SK-N-SH treated with all-trans-retinoic acid at 6 μM for 48 hours (cell line): ENCODE results near the gene CBFA2T3.

ENCODE experiments used
- ATAC-seq: fragments of 200-7000 bp; cut with Tn5 transposase; 3 replicates; pipeline ENCODE4 v1.9.1; 2020; ENCODE audit warnings: mild to moderate bottlenecking, moderate library complexity
- ARNTL ChIP-seq: fragments of 450-650 bp; formaldehyde crosslinking; IDR thresholded peaks from 2 replicates; pipeline ENCODE4 v1.5.0; 2020; ENCODE audit warnings: low read depth, mild to moderate bottlenecking, moderate library complexity, borderline replicate concordance
- BACH2 ChIP-seq: fragments of 250-450 bp; sonication (Bioruptor Pico); IDR thresholded peaks from 2 replicates; pipeline ENCODE4 v1.9.0; 2021; ENCODE audit warnings: mild to moderate bottlenecking, borderline replicate concordance
- CSDC2 ChIP-seq: fragments of 250-450 bp; sonication (Bioruptor Pico); IDR thresholded peaks from 2 replicates; pipeline ENCODE4 v1.5.0; 2020; ENCODE audit warnings: mild to moderate bottlenecking, moderate library complexity
- ESRRG ChIP-seq: fragments of 250-450 bp; sonication (Bioruptor Pico); IDR thresholded peaks from 2 replicates; pipeline ENCODE4 v1.6.1; 2021; ENCODE audit warnings: mild to moderate bottlenecking
- GLIS3 ChIP-seq: fragments of 250-450 bp; sonication (Bioruptor Pico); IDR thresholded peaks from 2 replicates; pipeline ENCODE4 v1.5.0; 2020; ENCODE audit warnings: mild to moderate bottlenecking, moderate library complexity
- ISL1 ChIP-seq: fragments of 250-450 bp; sonication (Bioruptor Pico); IDR thresholded peaks from 2 replicates; pipeline ENCODE4 v2.1.2; 2022; ENCODE audit warnings: mild to moderate bottlenecking, moderate library complexity
- OSR1 ChIP-seq: fragments of 250-450 bp; sonication (Bioruptor Pico); IDR thresholded peaks from 2 replicates; pipeline ENCODE4 v1.8.0; 2022; ENCODE audit warnings: moderate library complexity, mild to moderate bottlenecking, inconsistent platforms
- PPARA ChIP-seq: fragments of 250-450 bp; sonication (Bioruptor Pico); IDR thresholded peaks from 2 replicates; pipeline ENCODE4 v1.5.0; 2020; ENCODE audit warnings: mild to moderate bottlenecking, borderline replicate concordance
- RARB ChIP-seq: fragments of 250-450 bp; sonication (Bioruptor Pico); IDR thresholded peaks from 2 replicates; pipeline ENCODE4 v1.8.0; 2021; ENCODE audit warnings: mild to moderate bottlenecking, moderate library complexity
- TCF4 ChIP-seq: fragments of 250-450 bp; sonication (Bioruptor Pico); IDR thresholded peaks from 2 replicates; pipeline ENCODE4 v1.8.0; 2021; ENCODE audit warnings: mild to moderate bottlenecking, moderate library complexity, borderline replicate concordance
- TOX ChIP-seq: fragments of 250-450 bp; sonication (Bioruptor Pico); IDR thresholded peaks from 2 replicates; pipeline ENCODE4 v1.8.0; 2021; ENCODE audit warnings: mild to moderate bottlenecking, moderate library complexity, borderline replicate concordance
- ZC3H10 ChIP-seq: fragments of 250-450 bp; sonication (Bioruptor Pico); IDR thresholded peaks from 2 replicates; pipeline ENCODE4 v1.5.1; 2021; ENCODE audit warnings: mild to moderate bottlenecking, moderate library complexity
- ZFP3 ChIP-seq: fragments of 250-450 bp; sonication (Bioruptor Pico); IDR thresholded peaks from 2 replicates; pipeline ENCODE4 v1.5.0; 2020; ENCODE audit warnings: mild to moderate bottlenecking, moderate library complexity
- ZFP30 ChIP-seq: fragments of 450-650 bp; formaldehyde crosslinking; IDR thresholded peaks from 2 replicates; pipeline ENCODE4 v1.5.0; 2022; ENCODE audit warnings: mild to moderate bottlenecking, moderate library complexity
- ZNF565 ChIP-seq: fragments of 450-650 bp; formaldehyde crosslinking; conservative IDR thresholded peaks from 2 replicates; pipeline ENCODE4 v1.5.0; 2020; ENCODE audit warnings: low read depth, mild to moderate bottlenecking, moderate library complexity
- ZNF70 ChIP-seq: fragments of 450-650 bp; formaldehyde crosslinking; IDR thresholded peaks from 2 replicates; pipeline ENCODE4 v1.5.0; 2020; ENCODE audit warnings: mild to moderate bottlenecking, moderate library complexity
- ZNF8 ChIP-seq: fragments of 450-650 bp; formaldehyde crosslinking; IDR thresholded peaks from 2 replicates; pipeline ENCODE4 v1.5.0; 2020; ENCODE audit warnings: mild to moderate bottlenecking, moderate library complexity
- TF ChIP-seq, protein P1 (sequence below): fragments of 250-450 bp; sonication (Bioruptor Pico); IDR thresholded peaks from 2 replicates; pipeline ENCODE4 v1.5.1; 2020; ENCODE audit warnings: low read depth, mild to moderate bottlenecking, moderate library complexity
- TF ChIP-seq, protein P2 (sequence below): fragments of 250-450 bp; sonication (Bioruptor Pico); IDR thresholded peaks from 2 replicates; pipeline ENCODE4 v1.5.1; 2021; ENCODE audit warnings: mild to moderate bottlenecking, moderate library complexity
- TF ChIP-seq, protein P3 (sequence below): fragments of 250-450 bp; sonication (Bioruptor Pico); IDR thresholded peaks from 2 replicates; pipeline ENCODE4 v1.5.0; 2020; ENCODE audit warnings: mild to moderate bottlenecking, moderate library complexity
- TF ChIP-seq, protein P4 (sequence below): fragments of 250-450 bp; sonication (Bioruptor Pico); IDR thresholded peaks from 2 replicates; pipeline ENCODE4 v1.8.0; 2021; ENCODE audit warnings: low read depth, mild to moderate bottlenecking, moderate library complexity, borderline replicate concordance

Gene CBFA2T3

DNA sequence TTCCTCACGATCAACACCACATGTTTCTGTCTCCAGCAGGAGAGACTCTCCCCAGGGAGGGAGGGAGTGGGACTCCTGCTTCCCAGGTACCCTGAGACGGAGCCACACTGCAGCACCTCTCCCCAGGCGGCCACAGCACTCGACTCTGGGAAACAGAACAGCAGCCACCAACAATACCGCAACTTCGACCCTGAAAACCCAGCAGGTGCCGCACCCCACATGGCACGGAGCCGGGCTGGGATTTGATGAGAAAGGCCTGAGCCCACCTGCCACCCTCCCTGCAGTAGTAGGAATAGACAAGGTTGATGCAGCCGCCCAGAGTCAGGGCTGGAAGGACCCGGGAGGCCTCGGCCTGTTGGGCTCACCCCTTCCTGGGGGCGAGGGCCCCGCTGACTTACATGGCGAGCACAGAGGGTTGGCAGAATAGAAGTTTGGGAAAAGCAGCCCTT lies 134.7 kb downstream of the CBFA2T3 start (continued):
- TF ChIP-seq, protein P1, sequence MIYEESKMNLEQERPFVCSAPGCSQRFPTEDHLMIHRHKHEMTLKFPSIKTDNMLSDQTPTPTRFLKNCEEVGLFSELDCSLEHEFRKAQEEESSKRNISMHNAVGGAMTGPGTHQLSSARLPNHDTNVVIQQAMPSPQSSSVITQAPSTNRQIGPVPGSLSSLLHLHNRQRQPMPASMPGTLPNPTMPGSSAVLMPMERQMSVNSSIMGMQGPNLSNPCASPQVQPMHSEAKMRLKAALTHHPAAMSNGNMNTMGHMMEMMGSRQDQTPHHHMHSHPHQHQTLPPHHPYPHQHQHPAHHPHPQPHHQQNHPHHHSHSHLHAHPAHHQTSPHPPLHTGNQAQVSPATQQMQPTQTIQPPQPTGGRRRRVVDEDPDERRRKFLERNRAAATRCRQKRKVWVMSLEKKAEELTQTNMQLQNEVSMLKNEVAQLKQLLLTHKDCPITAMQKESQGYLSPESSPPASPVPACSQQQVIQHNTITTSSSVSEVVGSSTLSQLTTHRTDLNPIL = no peak
- TF ChIP-seq ESRRG = no peak
- TF ChIP-seq TCF4 (CRISPR knock-in tag) = no peak
- no peak for TF ChIP-seq TOX (CRISPR knock-in tag)

DNA sequence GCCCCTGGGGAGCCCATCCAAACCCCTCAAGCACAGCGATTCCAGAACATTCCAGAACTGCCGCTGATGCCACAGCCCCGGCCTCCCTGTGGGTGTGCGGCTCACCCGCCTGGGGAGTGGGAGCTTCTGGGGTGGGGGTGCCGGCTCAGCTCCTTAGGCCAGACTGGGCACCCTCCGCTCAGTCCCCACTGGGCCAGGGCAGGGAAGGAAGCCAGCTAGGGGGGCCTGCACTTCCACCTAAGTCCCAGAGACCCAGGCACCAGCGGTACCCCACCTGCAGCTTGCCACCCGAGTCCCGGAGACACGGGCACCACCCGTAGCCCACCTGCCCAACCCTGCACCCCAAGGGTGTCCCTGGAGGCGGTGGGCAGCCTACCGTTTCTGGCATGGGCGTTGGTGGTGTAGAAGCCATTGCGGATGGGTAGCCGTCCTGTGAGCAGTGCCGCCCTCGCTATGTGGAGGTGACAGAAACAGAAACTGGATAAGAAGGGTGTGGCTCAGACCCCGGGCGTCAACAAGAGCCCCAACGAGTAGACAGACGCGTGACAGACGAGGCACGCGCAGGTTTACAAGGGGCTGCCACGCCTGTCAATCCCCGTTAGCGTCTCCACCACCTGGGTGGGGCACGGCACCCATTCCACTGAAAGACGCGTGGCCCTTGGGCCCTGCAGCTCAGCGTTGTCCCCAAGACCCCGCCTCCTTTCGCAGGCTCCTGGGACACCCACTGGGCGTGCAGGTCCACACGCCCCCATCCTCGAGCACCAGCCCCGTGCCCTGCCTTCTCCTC lies 135.3 kb downstream of the CBFA2T3 start:
- TF ChIP-seq ARNTL (no peak), ZNF565 (CRISPR knock-in tag) (no peak), ISL1 (CRISPR knock-in tag) (no peak), ZC3H10 (CRISPR knock-in tag) (no peak), GLIS3 (CRISPR knock-in tag) (no peak), ZNF70 (CRISPR knock-in tag) (no peak), ZFP3 (CRISPR knock-in tag) (no peak), BACH2 (CRISPR knock-in tag) (no peak), CSDC2 (CRISPR knock-in tag) (no peak), ZFP30 (CRISPR knock-in tag) (no peak), ESRRG (no peak), PPARA (CRISPR knock-in tag) (no peak), TOX (CRISPR knock-in tag) (no peak)
- TF ChIP-seq, protein P2, sequence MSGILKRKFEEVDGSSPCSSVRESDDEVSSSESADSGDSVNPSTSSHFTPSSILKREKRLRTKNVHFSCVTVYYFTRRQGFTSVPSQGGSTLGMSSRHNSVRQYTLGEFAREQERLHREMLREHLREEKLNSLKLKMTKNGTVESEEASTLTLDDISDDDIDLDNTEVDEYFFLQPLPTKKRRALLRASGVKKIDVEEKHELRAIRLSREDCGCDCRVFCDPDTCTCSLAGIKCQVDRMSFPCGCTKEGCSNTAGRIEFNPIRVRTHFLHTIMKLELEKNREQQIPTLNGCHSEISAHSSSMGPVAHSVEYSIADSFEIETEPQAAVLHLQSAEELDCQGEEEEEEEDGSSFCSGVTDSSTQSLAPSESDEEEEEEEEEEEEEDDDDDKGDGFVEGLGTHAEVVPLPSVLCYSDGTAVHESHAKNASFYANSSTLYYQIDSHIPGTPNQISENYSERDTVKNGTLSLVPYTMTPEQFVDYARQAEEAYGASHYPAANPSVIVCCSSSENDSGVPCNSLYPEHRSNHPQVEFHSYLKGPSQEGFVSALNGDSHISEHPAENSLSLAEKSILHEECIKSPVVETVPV (CRISPR knock-in tag) = no peak
- TF ChIP-seq, protein P1 = no peak
- TF ChIP-seq, protein P3, sequence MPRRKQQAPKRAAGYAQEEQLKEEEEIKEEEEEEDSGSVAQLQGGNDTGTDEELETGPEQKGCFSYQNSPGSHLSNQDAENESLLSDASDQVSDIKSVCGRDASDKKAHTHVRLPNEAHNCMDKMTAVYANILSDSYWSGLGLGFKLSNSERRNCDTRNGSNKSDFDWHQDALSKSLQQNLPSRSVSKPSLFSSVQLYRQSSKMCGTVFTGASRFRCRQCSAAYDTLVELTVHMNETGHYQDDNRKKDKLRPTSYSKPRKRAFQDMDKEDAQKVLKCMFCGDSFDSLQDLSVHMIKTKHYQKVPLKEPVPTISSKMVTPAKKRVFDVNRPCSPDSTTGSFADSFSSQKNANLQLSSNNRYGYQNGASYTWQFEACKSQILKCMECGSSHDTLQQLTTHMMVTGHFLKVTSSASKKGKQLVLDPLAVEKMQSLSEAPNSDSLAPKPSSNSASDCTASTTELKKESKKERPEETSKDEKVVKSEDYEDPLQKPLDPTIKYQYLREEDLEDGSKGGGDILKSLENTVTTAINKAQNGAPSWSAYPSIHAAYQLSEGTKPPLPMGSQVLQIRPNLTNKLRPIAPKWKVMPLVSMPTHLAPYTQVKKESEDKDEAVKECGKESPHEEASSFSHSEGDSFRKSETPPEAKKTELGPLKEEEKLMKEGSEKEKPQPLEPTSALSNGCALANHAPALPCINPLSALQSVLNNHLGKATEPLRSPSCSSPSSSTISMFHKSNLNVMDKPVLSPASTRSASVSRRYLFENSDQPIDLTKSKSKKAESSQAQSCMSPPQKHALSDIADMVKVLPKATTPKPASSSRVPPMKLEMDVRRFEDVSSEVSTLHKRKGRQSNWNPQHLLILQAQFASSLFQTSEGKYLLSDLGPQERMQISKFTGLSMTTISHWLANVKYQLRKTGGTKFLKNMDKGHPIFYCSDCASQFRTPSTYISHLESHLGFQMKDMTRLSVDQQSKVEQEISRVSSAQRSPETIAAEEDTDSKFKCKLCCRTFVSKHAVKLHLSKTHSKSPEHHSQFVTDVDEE = no peak
- no peak for ATAC-seq

DNA sequence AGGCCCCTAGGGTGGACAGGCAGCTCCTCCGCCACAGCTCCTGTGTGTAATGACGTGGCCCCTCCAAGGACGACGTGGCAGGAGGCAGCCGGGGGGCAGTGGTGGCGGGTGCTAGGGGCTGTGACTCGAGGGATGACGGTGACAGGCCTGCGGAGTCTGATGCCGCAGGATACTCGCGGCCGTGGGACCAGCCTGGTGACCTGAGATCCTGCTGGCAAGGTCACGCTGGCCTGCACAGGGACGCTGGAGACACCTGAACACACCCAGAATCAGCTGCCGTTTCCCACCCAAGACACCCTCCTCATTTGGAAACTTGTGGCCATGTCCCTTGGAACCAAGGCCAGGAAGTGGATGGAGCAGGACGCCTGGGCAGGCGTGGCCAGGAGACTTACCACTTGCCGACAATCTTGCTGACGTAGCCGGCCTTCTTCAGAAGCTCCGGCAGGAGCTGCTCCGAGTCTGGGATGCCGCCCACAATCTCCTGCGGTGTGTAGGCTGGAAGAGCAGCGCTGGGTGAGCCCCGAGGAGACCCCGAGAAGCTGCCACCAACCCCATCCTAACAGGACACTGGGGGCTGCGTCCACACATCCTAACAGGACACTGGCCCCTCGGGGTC lies 136.3 kb downstream of the CBFA2T3 start:
- TF ChIP-seq ZNF565 (CRISPR knock-in tag) (no peak), RARB (CRISPR knock-in tag) (no peak)
- no peak for ATAC-seq

DNA sequence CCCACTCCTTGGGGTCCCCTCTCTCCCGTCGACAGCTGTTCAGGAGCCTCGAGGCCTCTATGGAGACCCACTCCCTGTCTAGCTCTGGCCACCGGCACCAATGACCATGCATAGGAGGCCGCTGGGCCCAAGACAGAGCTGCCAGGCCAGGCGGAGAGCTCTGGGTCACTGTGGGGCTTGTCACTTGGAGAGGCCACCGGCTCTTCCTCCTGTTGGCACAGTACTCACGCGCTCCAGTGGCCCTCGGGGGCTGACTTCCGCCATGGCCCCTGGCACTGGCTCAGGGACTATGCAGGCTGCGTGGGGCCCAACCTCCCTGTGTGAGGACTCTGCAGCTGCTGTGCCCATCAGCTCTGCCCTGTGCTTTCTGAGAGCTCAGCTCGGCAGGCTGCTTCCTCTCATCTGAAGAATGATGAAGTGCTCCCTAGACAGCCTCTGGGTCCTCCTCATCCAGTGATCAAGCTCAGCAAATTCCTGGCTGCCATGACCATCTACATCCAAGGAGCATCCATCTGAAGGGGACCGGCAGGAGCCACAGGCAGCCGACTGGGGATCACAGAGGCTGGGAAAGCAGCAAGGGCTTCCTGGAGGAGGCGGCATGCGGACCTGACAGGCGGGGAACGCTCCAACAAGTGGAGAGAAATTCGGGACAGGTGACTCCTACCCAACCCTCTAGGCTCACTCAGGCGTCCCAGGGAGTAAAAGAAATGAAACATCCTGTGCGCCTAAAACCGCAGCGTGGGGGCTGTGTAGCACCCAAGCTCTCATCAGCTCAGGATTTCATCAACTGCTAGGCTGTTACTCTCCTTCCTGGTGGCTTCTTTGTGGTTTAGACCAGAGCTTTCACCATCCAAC lies 137.0 kb downstream of the CBFA2T3 start:
- ATAC-seq = no peak
- no peak for TF ChIP-seq OSR1 (CRISPR knock-in tag)
- no peak for TF ChIP-seq CSDC2 (CRISPR knock-in tag)
- no peak for TF ChIP-seq ARNTL
- TF ChIP-seq, protein P2 (CRISPR knock-in tag) = no peak
- no peak for TF ChIP-seq ESRRG
- TF ChIP-seq, protein P4, sequence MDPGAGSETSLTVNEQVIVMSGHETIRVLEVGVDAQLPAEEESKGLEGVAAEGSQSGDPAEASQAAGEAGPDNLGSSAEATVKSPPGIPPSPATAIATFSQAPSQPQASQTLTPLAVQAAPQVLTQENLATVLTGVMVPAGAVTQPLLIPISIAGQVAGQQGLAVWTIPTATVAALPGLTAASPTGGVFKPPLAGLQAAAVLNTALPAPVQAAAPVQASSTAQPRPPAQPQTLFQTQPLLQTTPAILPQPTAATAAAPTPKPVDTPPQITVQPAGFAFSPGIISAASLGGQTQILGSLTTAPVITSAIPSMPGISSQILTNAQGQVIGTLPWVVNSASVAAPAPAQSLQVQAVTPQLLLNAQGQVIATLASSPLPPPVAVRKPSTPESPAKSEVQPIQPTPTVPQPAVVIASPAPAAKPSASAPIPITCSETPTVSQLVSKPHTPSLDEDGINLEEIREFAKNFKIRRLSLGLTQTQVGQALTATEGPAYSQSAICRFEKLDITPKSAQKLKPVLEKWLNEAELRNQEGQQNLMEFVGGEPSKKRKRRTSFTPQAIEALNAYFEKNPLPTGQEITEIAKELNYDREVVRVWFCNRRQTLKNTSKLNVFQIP (CRISPR knock-in tag) = no peak
- no peak for TF ChIP-seq PPARA (CRISPR knock-in tag)
- TF ChIP-seq RARB (CRISPR knock-in tag) = no peak
- TF ChIP-seq ZC3H10 (CRISPR knock-in tag) = no peak
- TF ChIP-seq ZNF565 (CRISPR knock-in tag) = no peak
- TF ChIP-seq ZNF8 = no peak
- TF ChIP-seq ZFP3 (CRISPR knock-in tag) = no peak
- no peak for TF ChIP-seq BACH2 (CRISPR knock-in tag)
